HG03196 (cell line): ENCODE data around the gene SELL.
A peak's percentile ranks its signal among the peaks of the same experiment; 100 is the strongest.
"Not testable (repeated sequence)": the region's sequence is repeated elsewhere in the genome, so short reads cannot be mapped to it uniquely, and the experiment has no call there.

ENCODE experiments used
- ATAC-seq: cut with Tn5 transposase; IDR thresholded peaks from one replicate; pipeline ENCODE4 v1.9.1; 2021; ENCODE audit not compliant: unreplicated experiment

SELL gene

DNA sequence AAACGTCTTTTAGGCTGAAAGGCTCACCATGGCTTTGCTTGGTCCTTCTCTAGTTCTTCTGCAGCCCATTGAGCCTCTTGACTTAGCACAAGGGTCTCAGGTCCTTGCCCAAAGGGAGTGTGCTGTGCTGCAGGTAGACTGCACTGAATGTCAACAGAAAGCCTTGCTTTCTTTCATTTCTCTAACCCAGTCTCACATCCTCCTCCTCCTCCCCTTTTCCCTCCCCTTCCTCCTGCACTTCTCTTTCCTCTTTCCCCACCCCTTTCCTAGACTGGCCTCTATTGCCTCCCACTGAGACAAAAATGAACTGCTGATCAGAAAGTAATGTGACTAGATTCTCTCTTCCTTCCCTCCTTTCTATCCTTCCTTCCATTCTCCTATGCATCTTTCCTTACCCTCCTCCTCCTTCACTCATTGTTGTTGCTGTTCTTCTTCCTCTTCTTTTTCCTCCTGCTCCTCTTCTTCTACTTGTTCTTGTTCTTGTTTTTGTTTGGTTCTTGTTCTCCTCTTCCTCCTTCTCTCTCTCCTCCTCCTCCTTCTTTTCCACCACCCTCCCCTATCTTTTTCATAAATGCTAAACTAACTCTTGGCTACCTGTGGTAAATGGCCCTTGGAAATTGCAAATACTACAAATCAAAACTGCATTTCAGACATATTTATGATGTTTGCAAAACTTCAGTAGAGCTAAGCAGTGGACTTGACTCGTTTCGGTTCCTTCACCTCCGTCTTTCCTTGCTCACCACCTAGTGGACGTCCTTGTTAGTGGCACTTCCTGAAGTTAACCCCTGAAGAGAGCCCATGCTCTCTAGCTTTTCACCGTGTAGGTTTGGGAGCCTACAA is at the start of gene SELL:
Gene SELL, minus strand, starts transcription at position 152 of the 840 bp plus-strand sequence. Its CDS starts 122 bp downstream, at position 30.
- peak; percentile 75 for ATAC-seq

DNA sequence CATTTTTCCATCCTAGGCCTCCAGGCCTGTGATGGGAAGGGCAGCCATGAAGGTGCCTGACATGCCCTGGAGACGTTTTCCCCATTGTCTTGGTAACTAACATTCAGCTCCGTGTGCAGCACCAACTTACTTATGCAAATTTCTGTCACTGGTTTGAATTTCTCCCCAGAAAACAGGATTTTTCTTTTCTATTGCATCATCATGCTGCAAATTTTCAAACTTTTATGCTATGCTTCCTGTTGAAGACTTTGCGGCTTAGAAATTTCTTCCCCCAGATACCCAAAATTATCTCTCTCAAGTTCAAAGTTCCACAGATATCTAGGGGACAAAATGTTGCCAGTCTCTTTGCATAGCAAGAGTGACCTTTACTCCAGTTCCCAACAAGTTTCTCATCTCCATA is 47.6 kb upstream of the SELL start:
- no peak for ATAC-seq

DNA sequence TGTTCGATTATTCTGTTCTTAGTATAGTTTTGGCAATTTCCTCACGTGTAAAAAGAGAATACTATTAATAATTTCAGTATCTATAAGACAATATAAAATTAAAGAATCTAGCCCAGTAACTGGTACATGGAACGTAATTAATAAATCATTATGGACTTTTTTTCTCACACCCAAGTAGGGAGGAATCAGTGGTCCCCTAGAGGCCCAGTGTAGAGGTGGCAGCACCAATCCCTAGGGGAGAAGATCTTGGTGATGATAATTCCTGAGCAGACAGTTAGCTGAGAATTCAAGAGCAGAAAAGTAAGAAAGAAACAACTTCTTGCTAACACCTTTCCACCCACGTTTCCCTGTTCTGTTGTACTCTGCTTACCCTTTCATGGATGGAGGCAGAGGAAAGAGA is 42.1 kb upstream of the SELL start:
- no peak for ATAC-seq

DNA sequence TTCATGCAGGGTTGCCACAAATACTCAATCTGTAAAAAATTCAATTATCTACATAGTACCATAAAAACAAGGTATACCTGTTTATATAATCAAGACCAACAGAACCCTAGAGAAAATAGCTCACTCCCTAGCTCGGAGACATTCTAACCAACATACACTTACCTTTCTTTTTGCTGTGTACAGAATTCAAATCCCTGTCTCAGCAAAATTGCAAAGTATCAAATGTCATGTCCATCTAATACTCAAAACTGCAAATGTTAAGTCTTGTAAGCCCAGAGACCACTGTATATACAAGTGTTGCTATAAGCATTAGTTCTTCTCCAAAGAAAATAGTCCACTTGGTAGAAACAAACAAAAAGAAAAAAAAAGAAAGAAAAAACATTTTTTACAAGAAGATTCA is 38.6 kb upstream of the SELL start:
- no peak for ATAC-seq

DNA sequence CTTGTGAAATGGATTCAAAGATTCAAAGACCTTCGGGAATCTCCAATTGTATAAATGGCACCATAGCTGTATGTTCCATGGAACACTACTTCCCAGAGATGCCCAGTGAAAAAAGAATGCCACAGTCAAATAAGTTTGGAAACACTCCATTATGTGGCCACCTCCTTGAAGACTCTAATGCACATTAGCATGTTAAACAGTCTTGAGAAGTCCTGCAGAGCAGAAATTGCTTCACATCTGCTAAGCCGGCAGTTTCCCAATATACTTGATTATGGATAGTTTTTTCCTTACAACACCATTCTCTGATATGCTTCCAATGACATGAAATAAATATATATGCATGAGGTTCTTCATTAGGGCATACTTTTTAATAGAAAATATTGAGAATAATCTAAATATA is 35.1 kb upstream of the SELL start:
- ATAC-seq: no peak

DNA sequence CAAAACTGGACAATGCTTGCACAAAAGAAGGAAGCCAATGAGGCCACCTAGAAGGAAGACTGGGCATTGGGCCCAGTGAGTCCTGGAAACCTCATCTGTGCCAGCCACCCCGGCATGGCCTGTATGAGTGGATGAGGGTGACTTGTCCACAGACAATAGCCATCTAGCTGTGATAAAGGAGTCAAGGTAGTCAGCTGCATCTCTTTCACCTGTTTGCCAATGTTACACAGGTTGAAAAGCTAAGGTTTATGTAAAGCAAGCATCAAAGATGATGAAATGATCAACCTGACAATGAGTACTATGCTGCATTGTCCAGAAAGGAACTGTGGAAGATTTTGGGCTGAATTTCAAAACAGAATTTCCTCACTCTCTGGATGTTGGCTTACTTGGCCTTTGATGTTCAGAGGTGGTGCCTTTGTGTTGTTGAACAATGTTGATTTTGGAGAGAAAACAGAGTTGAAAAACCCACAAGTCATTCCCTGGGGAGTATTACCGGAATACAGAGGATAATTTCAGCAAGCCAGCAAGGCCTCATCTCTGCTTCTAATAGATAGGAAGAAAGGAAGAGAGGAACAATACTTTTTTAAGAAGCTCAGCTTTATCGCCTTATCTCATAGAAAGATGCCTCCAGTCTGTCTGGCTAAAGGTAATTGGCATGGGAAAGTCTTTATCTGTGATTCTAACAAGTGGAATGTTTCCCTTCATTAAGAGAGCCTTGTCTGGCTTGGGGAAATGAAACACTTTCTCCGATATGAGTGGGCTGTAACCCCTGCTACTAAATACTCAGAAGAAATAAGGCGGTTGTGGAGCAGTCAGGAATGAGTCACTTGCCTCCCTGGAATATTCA is 33.8 kb upstream of the SELL start:
- ATAC-seq: no peak

DNA sequence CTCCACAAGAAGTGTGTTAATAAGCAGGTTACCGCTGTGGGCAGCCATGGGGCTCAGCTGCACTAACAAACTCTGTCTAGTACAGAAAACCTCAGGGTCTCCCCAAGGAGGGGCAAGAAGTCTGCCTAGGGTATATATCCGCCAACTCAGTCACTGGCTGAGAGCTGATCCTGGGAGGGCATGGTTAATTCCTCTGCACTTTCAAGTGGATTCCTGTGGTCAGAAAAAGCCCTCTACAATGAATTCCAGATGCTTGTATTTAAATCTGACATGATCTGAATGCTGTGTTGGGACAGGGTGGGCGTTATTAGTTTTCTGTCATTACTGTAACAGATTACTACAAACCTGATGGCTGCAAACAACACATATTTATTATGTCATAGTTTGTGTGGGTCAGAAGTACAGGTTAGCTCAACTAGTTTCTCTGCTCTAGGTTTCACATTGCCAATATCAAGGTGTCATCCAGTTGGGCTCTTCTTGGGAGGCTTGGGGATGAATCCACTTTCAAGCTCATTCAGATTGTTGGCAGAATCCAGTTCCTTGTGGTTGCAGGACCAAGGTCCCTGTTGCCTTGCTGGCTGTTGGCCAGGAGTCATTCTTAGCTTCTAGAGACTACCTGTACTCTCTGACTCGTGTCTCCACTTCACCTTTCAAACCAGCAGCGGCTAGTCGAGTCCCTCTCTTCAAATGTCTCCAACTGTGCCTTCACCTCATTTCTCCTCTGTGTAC is 30.4 kb upstream of the SELL start:
- ATAC-seq: no peak

DNA sequence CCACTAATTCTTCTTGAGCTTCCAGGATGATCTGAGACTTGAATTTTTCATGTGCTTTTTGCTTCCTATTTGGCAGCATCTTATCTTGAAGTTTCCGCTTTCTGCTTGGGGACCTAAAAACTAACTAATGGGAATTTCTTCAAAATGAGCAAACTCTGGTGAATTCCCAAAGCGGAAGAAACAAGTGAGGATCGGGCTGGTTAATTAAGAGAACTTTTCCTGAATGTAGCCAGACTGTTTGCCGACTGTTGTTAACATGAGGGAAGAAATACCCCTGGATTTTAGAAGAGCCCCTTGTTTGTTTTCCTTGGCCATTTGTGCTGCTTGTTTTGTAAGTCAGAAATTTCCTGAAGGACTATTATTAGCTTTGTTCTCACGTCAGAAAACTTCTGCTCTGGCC is 28.6 kb upstream of the SELL start:
- no peak for ATAC-seq

DNA sequence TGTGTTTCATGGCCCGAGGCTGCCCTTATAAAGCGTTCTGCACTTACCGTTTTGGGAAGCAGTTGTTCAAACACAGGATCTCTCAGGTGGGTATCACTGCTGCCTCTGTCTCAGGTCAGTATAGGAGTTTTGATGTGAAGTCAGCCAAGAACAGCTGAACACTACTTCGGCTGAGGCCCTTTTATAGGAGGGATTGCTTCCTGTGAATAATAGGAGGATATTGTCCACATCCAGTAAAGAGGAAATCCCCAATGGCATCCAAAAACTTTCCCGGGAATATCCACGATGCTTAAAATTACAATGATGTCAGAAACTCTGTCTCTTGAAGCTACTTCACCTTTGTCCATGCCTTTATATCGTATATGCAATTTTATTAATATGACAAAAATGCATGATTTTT is 22.5 kb upstream of the SELL start, which contains the start of gene SELE:
Gene SELE, minus strand, starts transcription at position 156 of the 400 bp plus-strand sequence. CDS start 467 bp downstream, outside the sequence.
- ATAC-seq: no peak

DNA sequence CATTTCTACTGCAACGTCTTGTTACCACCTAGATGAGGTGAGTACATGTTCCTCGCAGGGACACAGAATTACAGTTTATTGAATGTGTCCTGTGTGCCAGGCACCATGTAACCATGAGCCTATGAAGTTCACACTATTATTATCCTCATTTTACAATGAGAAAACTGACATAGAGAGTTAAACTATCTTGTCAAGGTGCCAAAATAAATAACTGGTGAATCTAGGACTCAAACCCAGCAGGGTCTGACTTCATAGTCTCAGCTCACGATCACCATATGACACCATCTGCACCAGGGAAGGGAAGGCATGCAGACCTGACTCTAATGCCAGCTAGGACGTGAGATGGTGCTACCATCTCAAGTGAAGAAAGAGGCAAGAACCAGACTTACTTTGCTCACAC is 20.0 kb upstream of the SELL start:
- ATAC-seq: no peak

DNA sequence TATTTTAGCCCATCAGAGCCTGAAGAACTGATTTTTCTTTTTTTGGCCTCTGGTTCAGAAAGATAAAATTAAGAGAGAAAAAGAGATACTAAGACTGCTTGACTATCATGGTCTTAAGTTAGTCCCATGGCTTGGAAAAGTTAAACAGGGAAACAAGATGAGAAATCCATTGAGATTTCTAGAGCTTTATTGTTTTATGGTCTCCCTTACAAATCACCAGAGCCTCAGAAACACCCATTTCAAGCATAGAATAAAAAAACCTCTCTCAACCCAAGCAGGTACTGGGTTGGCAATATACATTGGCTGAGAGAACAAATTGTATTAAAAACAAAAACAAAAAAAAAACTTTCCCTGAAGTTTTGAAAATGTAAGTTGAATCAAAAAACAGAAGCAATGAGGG is 18.6 kb upstream of the SELL start:
- no peak for ATAC-seq

DNA sequence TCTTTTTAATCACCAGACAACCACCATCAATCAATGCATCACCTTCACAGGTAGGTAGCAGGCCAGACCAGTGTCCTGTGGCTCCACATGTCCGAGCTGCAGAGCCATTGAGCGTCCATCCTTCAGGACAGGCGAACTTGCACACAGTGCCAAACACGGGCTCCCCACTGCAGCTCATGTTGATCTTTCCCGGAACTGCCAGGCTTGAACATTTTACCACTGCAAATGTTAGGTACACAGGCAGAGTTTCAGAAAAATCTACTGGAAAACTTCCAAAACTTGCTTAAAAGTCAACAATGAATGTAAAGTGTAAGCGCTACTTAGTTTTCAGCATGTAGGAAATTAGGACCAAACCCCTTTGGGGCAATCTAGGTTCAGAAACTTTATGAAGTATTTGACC is 15.9 kb upstream of the SELL start:
- ATAC-seq: no peak

DNA sequence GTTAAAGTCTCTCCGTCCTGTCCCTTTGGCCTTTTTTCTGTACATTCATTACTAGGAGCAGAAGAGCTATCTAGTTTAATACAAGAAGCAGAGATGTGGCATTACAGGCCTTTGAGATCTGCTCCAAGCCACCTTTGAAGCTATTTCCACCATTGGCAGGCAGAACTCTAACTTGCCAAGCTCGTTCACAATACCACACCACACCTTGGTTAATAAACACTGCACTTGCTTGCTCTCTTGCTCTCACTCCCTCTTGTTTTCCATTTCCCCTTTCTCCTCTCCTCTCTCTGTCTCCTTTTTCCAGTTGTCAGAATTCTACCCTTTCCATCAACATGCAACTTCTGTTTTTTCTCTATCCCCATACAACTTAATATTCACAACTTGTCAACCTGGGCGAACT is 15.4 kb upstream of the SELL start:
- ATAC-seq: no peak

DNA sequence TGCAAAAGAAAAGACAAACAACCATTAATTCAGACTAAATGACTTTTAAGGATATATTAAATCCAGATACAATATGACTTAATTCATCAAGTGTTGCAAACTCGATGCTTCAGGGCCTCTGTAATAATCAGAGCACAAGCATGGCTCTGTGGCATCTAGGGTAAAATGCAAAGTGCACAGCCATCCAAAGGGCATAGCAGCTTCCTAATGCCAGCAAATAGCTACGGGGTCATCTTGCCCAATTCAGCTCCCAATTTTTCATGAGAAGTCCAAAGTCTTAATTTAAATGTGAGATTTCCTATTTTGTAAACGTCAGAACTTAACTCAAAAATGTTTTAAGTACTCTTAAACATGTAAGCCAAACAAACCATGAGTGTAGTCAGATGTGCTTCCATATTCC is 14.5 kb upstream of the SELL start:
- no peak for ATAC-seq

DNA sequence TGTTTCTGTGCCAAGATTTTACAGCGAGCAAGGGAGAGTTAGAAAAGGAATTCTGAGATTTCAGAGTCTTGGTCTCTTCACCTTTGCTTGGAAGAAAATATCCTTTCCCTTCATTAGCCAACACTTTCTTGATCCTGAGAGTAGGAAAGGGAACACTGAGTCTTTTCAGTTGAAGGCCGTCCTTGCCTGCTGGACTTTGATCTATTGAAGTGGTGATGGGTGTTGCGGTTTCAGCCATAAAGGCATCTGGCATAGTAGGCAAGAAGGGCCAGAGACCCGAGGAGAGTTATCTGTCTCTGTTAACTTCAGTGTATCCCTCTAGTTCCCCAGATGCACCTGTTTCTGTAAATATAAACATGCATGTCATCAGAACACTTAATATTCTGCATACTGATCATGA is 12.7 kb upstream of the SELL start:
- no peak for ATAC-seq

DNA sequence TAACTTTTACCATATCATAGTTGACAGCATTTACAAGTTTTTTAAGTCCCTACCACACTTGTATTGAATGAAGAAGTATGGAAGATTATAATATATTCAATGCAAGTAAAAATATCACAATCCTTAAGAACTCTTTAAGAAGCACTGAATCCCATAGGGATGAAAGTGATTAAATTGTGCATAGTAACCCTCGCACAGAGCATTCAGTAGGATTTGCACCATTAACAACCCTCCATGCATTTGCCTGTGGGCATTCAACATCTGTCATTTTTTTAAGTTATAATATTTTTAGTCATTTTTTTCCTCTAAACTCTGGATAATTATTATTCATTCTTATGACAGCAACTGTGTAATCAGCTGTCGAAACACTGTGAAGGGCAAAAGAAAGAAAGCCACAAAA is 12.3 kb upstream of the SELL start:
- no peak for ATAC-seq

DNA sequence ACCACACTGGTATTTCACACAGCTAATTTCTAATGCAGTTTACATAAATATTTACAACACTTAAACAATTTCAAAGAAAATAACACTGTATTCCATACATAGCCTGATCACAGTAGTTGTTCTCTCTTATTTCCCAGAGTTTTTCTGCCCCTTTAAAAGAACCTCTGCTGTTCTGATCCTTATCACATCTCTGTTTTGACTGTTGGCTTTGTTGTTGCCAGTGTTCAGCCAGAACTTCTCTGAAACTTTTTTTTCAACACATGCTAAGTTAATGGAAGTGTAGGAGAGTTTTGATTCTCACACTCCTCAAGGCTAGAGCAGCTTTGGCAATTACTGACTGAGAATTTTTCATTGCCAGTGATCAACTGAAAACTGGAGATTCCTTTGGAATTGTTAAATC is 11.4 kb upstream of the SELL start:
- ATAC-seq: no peak

DNA sequence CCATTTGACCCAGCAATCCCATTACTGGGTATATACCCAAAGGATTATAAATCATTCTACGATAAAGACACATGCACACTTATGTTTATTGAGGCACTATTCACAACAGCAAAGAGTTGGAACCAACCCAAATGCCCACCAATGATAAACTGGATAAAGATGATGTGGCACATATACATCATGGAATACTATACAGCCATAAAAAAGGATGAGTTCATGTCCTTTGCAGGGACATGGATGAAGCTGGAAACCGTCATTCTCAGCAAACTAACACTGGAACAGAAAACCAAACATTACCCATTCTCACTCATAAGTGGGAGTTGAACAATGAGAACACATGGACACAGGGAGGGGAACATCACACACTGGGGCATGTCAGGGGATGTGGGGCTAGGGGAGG is 3.7 kb upstream of the SELL start:
- ATAC-seq: not testable (repeated sequence)

DNA sequence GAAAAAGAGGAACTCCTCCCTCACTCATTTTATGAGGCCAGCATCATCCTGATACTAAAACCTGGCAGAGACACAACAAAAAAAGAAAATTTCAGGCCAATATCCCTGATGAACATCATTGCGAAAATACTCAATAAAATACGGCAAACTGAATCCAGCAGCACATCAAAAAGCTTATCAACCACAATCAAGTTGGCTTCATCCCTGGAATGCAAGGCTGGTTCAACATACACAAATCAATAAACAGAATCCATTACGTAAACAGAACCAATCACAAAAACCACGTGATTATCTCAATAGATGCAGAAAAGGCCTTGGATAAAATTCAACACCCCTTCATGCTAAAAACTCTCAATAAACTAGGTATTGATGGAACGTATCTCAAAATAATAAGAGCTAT is 1.7 kb upstream of the SELL start:
- ATAC-seq: not testable (repeated sequence)

DNA sequence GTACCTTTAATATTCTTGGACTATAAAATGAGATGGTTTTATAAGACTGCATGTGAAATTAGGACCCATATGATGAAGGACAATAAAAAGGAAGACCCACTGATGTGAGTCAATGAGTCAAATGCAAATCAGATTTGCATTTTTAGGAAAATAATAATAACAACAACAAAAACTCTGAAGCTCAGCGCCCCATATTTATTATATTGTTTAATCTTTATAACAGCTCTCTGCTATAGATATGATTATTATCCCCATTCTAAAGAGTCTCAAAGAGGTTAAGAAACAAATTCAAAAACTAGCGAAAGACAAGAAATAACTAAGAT is 850 bp upstream of the SELL start:
- no peak for ATAC-seq

DNA sequence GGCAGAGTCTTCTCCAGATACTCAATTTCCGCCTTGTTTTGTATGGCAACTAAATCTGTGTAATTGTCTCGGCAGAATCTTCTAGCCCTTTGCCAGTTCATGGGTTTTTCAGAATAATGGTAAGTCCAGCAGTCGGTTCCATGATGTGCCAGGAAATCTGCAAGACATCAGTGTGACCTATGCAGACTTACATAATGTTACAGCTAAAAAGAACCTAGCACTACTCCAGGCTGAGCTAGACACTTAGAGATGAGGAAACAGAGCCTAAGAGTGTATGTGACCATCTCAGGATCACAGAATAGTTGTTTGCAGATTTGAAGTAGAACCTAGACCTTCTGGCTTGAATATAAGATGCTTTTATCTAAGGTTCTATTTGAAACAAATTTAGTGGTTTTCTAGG is 2.8 kb downstream of the SELL start:
- ATAC-seq: no peak
